HFFc6 (cell line): ENCODE measurements around the gene FUNDC2. TPM values are rescaled to one million over a fixed set of nuclear protein-coding genes. Genes with fewer than 3 reads are reported as not detected.

ENCODE experiments used
- DNase-seq: peaks from one replicate; pipeline ENCODE4 v3.0.0-alpha.2; 2018
- H3K27ac Mint-ChIP-seq: 2 replicates; pipeline ENCODE4 v1.8.0; 2020; ENCODE audit warnings: mild to moderate bottlenecking, mixed read lengths
- H3K27me3 Mint-ChIP-seq: 2 replicates; pipeline ENCODE4 v1.8.0; 2021; ENCODE audit warnings: mild to moderate bottlenecking, moderate library complexity, mixed read lengths; ENCODE audit not compliant: insufficient read depth
- H3K36me3 Mint-ChIP-seq: 2 replicates; pipeline ENCODE4 v1.8.0; 2021; ENCODE audit warnings: low read depth, mixed read lengths
- H3K4me1 Mint-ChIP-seq: 2 replicates; pipeline ENCODE4 v1.8.0; 2020; ENCODE audit warnings: low read depth, mixed read lengths
- H3K4me3 Mint-ChIP-seq: 2 replicates; pipeline ENCODE4 v1.8.0; 2020; ENCODE audit warnings: mild to moderate bottlenecking, moderate library complexity, mixed read lengths
- H3K9me3 Mint-ChIP-seq: 2 replicates; pipeline ENCODE4 v1.8.0; 2020; ENCODE audit warnings: mild to moderate bottlenecking, mixed read lengths
- CTCF ChIP-seq: fragments of 200-600 bp; sonication (generic); IDR thresholded peaks from 2 replicates; pipeline ENCODE4 v1.5.0; 2021; ENCODE audit warnings: antibody characterized with exemption, mild to moderate bottlenecking
- total RNA-seq, 6 experiments: library from RNA; stranded (reverse); fragmentation: NEBNext Ultra II Directional; extraction: Animal tissue kit (Norgen Biotek cat#: 25700); gene quantifications; 2 replicates in 1 of 6; 3 replicates in 5 of 6; pipeline ENCODE4 v1.2.3, GENCODE V29; 2021

The FUNDC2 gene
- total RNA-seq, 6 experiments from 2014 or later = 50.8 to 55.7 (median 53.3) TPM

- peaks cover 45% of the 10 kb centered on the region for H3K4me1 Mint-ChIP-seq
- H3K27ac Mint-ChIP-seq = peak overlapping the region; percentile 64
- no peaks in the 10 kb centered on the region for H3K27me3 Mint-ChIP-seq
- no peak for TF ChIP-seq CTCF
- no peaks in the 10 kb centered on the region; the same call in 1 of the 2 replicates for H3K36me3 Mint-ChIP-seq
- DNase-seq = peak; percentile 28
- H3K9me3 Mint-ChIP-seq = no peaks in the 10 kb centered on the region
- H3K4me3 Mint-ChIP-seq = peak overlapping the region; percentile 71
Observed at GRCh38 chrX:155065035-155065734, 38.5 kb downstream of the FUNDC2 start.

- Mint-ChIP-seq H3K9me3 (no peaks in the 10 kb centered on the region), H3K27me3 (peaks cover 2% of the 10 kb centered on the region), H3K4me1 (peaks cover 51% of the 10 kb centered on the region), H3K36me3 (no peaks in the 10 kb centered on the region), H3K4me3 (peak overlapping the region; percentile 78), H3K27ac (peak overlapping the region; percentile 93)
- TF ChIP-seq CTCF = no peak
- DNase-seq = peak; percentile 61
Observed at GRCh38 chrX:155068165-155068564, 41.5 kb downstream of the FUNDC2 start.

DNA sequence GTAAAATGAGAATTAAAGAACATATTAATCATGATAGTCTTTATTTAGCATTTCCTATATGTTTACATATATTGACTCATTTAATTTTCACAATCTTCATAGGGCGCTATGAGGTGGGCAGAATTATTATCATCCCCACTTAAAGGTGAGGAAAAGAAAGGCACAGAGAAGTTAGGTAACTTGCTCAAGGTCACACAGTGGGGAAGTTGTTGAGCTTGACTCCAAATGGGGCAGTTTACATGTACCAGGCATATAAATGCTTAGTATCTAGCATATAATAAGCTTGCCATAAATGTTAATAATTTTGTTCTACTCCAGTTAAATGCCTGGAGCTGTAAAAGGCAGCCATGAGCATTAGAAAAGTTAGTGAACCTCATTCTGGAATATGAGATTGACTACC is 42.8 kb downstream of the FUNDC2 start:
- DNase-seq = no peak
- H3K27me3 Mint-ChIP-seq = peaks cover 2% of the 10 kb centered on the region
- H3K27ac Mint-ChIP-seq = peak overlapping the region; percentile 94; the same call in 1 of the 2 replicates
- TF ChIP-seq CTCF = no peak
- peak overlapping the region; percentile 90 for H3K4me3 Mint-ChIP-seq
- H3K4me1 Mint-ChIP-seq = peaks cover 64% of the 10 kb centered on the region
- peaks cover 11% of the 10 kb centered on the region for H3K36me3 Mint-ChIP-seq
- H3K9me3 Mint-ChIP-seq = no peaks in the 10 kb centered on the region

DNA sequence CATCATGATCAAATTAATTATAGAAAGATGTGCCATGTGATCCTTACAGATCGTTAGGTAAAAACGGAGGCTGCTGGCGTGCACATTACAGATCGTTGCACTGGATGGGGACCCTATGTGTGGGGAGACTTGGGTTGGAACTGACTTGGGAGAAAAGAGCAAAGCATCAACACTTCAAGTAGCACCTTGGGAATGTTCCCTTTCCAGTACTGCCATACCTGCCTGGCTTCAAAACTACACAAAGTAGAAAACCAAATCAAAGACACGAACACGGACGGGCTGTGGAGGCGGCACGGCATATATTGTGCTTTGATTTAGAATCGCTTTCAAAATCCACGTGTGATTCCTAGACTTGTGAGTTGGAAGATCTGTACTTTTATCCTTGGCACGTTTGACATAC is 43.4 kb downstream of the FUNDC2 start:
- DNase-seq = no peak
- H3K4me3 Mint-ChIP-seq = peak overlapping the region; percentile 90
- H3K4me1 Mint-ChIP-seq = peaks cover 65% of the 10 kb centered on the region
- H3K27ac Mint-ChIP-seq = peak overlapping the region; percentile 94
- H3K27me3 Mint-ChIP-seq = peaks cover 2% of the 10 kb centered on the region
- no peaks in the 10 kb centered on the region for H3K9me3 Mint-ChIP-seq
- no peak for TF ChIP-seq CTCF
- H3K36me3 Mint-ChIP-seq = peaks cover 13% of the 10 kb centered on the region

DNA sequence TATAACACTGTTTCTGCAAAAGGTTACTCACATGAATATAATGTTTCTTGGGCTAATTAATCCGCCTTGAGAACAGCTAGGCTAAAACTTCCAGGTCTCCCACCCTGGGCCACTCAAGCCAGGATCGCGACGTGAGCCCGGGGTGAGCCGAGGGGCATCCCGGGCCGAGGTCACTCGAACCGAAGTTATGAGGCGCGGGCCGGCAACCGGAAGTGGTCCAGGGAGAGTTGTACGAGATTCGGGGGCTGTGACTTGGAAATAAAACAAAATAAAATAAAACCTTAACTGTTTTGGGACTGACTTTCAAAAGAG is 44.0 kb downstream of the FUNDC2 start:
- Mint-ChIP-seq H3K36me3 (peaks cover 17% of the 10 kb centered on the region), H3K4me3 (peak overlapping the region; percentile 90), H3K27ac (peak overlapping the region; percentile 94), H3K4me1 (peaks cover 65% of the 10 kb centered on the region), H3K9me3 (no peaks in the 10 kb centered on the region), H3K27me3 (peaks cover 2% of the 10 kb centered on the region)
- DNase-seq = no peak
- TF ChIP-seq CTCF = no peak
